GM12874 (cell line): ENCODE data around the gene USF3.

ENCODE experiments used
- CTCF ChIP-seq: IDR thresholded peaks from 2 replicates; pipeline ENCODE4 v1.5.1; 2011; ENCODE audit warnings: low read depth, mild to moderate bottlenecking, control low read depth, low read length, moderate library complexity; ENCODE audit not compliant: insufficient read depth

USF3 gene

DNA sequence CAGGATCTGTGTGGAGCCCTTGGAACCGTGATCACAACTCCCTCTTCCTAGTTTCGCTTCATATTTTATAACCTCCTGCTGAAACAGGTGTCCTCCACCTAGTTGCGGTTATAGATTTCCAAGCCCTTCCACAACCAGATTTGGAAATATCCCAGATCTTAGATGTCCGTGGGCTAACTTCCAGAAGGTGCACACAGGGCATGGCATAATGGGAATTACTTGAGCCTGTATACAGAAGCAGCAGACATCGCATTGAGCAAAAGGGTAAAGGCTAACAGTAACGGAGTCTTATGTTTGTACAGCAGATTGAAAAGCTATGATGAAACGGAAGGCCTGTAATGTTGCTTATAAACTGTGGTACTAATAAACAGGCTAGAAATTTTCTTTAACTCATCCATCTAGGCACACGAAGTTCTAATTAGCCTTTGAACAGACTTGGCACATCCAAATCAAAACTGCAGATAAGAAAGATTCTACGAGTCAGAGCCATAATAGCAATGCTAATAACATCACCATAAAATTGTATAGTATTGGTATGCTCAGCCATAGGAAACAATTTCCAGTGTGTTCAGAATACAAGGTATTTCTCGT is 1.2 kb upstream of the USF3 start:
- TF ChIP-seq CTCF, result no peak

- TF ChIP-seq CTCF, result no peak
These were observed 437 bp upstream of the USF3 start for GRCh38 chr3:113696658-113697499.

DNA sequence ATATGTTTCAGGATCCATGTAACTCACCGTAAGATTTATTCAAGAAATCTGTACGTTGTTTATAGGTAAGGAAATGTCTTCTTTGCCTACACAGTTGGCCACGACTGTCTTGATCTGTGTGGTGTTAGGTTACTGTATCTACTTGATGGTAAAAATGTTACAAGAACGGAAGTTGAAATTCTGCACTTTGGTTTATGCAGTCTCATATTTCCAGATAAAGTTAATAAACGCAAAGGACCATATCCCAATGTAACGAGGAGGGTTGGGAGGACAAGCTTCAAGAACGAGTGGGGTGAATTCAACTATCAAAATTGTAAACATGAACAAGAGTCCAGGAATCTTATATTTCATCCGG is 1.0 kb downstream of the USF3 start:
- no peak for TF ChIP-seq CTCF

DNA sequence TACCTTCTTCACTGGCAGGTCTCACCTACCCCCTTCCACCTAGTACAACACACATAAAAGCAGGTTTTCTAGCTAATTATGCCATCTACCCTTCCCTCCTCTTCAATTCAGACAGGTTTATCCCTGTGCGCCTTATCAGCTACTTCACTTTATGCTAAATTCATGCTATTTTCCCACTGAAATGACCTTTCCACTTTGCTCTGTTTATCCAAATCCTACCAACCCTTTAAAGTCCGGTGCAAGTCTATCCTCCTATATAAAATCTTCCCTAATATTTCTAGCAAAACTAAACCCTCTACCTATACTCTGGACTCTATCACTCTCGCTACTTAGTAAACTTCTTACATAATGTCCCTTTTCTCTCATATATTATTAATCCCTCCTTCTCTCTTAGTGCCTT is 6.0 kb downstream of the USF3 start:
- TF ChIP-seq CTCF, result no peak

DNA sequence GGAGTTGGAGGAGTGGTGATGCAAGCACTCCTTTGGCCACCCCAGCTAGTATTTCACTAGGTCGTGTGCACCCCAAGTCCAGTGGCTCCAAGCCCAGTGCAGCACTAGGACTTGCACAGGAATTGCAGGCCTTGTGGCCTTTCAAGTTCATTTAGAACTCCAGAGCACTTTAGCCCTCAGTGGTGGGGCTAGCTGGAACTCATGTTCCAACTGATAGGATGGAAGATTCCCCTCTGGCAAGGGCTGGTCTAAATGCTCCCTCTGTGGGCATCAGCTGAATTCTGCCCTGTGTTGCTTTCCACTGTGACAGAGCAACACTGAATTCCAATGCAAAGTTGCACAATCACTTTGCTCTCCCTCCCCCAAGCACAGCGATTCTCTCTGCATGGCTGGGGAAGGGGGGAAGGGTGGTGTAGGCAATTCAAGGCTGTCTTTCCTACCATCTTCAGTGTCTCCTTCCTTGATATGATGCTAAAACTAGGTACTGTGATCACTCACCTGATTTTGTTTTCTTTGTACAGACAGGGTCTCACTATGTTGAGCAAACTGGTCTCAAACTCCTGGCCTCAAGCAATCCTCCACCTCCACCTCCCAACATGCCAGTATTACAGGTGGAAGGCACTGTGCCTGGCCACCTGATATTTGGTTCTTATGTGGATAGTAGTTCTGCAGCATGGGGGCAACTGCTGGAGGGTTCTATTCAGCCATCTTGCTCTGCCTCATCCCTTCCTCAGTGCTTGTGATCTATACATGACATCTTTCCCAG is 10.3 kb downstream of the USF3 start:
- TF ChIP-seq CTCF, result no peak

DNA sequence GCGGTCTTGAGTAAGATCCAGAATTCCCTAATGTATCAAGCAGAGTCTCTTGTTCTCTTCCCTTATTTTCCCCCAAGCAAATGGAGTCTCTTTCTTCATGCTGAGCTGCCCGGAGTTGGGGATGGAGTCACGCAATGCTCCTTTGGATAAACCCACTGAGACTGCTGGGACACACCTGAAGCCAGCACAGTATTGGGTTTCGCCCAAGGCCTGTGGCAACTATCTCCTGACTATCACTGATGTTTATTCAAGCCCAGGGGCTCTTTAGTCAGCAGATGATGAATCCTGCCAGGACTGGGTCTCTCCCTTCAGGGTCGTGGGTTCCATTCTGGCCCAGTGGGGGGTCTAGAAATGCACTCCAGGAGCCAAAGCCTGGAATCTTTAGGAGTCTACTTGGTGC is 11.3 kb downstream of the USF3 start:
- no peak for TF ChIP-seq CTCF

DNA sequence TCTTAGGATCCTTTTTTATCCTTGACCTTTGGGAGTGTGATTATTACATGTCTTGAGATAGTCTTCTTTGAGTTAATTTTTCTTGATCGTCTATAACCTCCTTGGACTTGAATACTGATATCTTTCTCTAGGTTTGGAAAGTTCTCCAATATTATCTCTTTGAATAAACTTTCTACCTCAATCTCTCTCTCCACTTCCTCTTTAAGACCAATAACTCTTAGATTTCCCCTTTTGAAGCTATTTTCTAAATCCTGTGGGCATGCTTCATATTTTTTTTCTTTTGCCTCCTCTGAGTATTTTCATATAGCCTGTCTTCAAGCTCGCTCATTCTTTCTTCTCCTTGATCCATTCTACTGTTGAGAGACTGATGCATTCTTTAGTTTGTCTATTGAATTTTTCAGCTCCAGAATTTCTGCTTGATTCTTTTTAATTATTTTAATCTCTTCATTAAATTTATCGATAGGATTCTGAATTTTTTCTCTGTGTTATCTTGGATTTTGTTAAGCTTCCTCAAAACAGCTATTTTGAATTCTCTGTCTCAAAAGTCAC is 12.1 kb downstream of the USF3 start:
- no peak for TF ChIP-seq CTCF
